GM18520 (cell line): ENCODE results near the gene ARHGEF19.
A peak's percentile ranks its signal among the peaks of the same experiment; 100 is the strongest.
"Not testable (repeated sequence)": the region's sequence is repeated elsewhere in the genome, so short reads cannot be mapped to it uniquely, and the experiment has no call there.

Experiments used
- ATAC-seq: cut with Tn5 transposase; IDR thresholded peaks from one replicate; pipeline ENCODE4 v1.9.1; 2021; ENCODE audit not compliant: unreplicated experiment

ARHGEF19 gene

DNA sequence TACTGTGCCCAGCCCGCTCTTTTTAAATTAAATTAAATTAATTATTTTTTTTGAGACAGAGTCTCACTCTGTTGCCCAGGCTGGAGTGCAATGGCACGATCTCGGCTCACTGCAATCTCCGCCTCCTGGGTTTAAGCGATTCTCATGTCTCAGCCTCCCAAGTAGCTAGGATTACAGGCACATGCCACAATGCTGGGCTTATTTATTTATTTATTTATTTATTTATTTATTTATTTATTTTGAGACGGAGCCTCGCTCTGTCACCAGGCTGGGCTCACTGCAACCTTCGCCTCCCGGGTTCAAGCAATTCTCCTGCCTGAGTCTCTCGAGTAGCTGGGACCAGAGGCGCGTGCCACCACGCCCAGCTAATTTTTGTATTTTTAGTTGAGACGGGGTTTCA lies 10.3 kb upstream of the ARHGEF19 start:
- not testable (repeated sequence) for ATAC-seq

DNA sequence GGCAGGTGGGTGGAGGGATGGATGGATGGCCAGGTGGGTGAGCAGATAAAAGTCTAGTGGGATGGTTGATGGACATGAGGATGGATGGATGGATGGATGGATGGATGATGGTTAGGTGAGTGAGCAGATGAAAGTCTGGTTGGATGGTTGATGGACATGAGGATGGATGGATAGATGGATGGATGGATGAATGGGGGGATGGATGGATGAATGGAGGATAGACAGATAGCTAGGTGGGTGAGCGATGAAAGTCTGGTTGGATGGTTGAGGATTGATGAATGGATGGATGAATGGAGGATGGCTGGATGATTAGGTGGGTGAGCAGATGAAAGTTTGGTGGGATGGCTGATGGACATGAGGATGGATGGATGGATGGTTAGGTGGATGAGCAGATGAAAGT lies 9.0 kb upstream of the ARHGEF19 start:
- ATAC-seq, result no peak

GRCh38 chr1:16219968-16220500 lies 7.6 kb upstream of the ARHGEF19 start:
- no peak for ATAC-seq

- ATAC-seq, result no peak
Measured at GRCh38 chr1:16218674-16219071, 6.2 kb upstream of the ARHGEF19 start.

DNA sequence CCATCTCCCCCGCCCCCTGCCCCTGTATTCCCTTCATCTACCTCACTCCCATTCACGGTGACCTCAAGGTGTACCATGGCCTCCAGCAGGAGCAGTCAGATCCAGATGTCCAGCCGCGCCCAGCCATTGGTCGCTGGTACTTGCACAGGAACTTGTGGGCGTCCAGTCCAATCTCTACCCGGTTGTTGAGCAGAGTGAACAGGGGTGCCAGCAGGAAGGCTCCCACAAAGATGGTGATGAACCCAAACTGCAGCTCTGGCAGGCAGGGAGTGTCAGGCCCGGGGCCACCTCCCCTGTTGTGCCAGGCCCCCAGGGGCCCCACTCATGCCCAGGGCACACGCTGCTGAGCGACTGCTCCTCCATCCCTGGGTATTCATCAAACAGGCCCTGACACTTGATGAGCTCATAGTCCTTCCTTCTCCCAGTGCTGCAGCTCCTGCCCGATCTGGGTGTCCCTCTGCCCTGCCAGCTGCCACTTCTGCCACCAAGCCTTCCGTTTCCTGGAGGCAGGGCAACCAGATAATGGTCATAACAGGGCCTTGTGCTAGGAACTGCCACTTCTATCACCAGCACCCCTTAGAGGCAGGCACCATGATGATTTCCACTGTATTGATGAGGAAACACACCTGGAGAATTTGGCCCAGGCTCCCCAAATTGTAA lies 5.7 kb upstream of the ARHGEF19 start:
- ATAC-seq, result no peak

- peak; percentile 77 for ATAC-seq
Measured at GRCh38 chr1:16217061-16217785, 4.8 kb upstream of the ARHGEF19 start.

DNA sequence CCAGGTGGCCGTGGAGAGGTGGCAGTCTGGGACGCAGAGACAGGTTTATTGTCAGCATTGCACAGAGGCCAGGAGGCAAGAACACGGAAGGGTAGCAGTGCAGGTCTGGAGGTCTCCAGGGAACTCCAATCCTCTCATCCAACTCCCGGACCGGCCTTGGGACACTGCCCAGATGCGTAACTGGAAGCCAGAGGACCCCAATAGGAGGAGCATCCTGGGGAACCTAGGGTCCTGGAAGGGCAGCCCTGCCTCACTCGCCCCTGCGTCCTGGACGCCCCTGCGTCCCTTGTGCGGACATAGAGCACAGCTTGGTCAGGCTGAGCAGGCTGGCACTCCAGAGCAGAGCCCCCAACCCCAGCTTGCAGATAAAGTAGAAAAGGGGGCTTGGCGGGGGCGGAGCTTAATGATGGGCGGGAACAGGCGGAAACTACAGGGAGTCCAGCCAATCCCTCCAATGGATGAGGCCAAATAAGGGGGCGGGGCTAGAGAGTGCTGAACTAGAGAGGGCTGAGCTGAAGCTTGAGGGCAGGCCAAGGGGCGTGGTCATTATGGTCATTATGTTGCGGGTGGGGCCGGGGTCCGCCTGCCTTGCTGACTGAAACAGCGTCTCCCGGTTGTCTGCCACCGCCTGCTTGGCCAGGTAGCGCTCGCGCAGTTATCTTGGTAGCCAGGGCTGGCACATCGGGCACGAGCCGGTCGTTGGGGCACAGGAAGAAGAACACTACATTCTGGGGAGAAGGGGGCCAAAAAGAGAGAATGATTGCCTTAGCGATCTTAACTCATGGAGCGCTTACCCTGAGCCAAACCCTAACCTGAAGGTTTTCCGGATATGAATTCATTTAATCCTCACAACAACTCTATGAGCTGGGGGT lies 3.7 kb upstream of the ARHGEF19 start:
- no peak for ATAC-seq

GRCh38 chr1:16215240-16215639 lies 2.8 kb upstream of the ARHGEF19 start:
- not testable (repeated sequence) for ATAC-seq

DNA sequence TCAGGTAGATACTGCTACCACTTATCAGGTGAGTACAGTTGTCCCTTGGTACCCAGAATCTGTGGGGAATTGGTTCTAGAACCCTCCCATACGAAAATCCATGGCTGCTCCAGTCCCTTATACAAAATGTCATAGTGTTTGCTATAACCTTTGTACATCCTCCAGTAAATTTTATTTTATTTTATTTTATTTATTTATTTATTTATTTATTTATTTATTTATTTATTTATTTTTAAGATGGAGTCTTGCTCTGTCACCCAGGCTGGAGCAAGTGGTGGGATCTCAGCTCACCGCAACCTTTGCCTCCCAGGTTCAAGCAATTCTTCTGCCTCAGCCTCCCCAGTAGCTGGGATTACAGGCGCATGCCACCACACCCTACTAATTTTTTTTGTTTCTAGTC lies 1.1 kb upstream of the ARHGEF19 start:
- not testable (repeated sequence) for ATAC-seq

GRCh38 chr1:16213013-16213412 lies 561 bp upstream of the ARHGEF19 start:
- no peak for ATAC-seq

- no peak for ATAC-seq
Measured at GRCh38 chr1:16211824-16212223, 628 bp downstream of the ARHGEF19 start.

DNA sequence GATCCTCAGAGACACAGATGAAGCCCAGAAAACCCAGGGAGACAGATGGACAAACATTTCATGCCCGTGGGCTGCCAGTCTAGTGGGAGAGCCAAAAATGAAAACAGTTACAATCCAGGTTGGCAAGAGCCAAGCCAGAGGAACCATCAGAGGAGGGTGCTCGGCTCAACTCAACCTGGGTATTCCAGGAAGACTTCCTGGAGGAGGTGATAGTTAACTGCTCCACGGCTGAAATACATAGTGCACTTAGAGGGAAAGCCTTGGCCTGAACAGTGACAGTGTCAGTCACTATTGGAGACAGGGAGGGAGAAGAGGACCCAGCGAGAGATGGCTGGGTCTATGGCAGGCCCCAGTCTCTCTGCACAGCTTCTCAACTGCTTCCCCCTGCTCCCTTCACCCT lies 1.9 kb downstream of the ARHGEF19 start:
- ATAC-seq, result no peak

- ATAC-seq, result no peak
Measured at GRCh38 chr1:16209847-16210407, 2.5 kb downstream of the ARHGEF19 start.

GRCh38 chr1:16209132-16209846 lies 3.2 kb downstream of the ARHGEF19 start:
- ATAC-seq, result no peak

DNA sequence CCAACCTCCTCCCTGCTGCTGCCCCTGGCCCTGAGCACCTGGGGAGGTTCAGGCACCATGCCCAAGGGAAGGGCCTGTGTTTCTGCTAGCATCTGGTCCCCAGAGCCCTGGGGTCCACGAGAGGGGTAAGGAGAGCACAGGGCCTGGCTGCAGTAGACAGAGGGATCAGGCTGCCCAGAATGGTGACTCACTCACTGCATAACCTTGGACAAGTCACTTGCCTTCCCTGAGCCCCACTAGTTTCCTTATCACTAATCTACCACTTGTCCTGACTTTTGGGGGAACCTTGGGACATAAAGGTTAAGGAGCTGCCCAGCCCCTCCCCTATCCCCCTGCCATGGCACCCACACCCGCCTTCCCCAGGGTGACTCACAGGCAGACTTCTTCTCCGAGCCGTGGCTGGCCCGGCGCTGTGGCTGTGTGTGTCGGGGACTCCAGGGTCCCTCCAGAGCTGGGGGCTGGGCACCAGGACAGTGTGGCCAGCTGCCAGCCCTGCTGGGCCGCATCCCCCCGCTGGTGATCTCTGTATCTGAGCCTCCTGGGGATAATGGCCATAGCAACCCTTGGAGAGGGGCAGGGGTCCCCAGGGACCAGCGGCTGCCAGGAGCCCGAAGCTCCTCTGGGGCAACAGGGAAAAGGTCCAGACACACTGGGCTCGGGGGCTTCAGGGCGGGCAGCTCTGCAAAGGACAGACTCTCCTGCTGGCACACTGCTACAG lies 4.0 kb downstream of the ARHGEF19 start:
- no peak for ATAC-seq

GRCh38 chr1:16207318-16208269 lies 4.9 kb downstream of the ARHGEF19 start:
- ATAC-seq, result no peak

GRCh38 chr1:16206547-16207317 lies 5.7 kb downstream of the ARHGEF19 start:
- peak; percentile 46 for ATAC-seq
